ENCODE measurements around the gene GBF1. TPM values are rescaled to one million over a fixed set of nuclear protein-coding genes. Genes with fewer than 3 reads are reported as not detected.
"Not testable (repeated sequence)": the region's sequence is repeated elsewhere in the genome, so short reads cannot be mapped to it uniquely, and the experiment has no call there.

Gene GBF1
- total RNA-seq, 1 experiment from 2014 or later = 54.7 TPM

- DNase-seq (ENCODE audit: low read depth) = no peak
These were observed 57.3 kb downstream of the GBF1 start for GRCh38 chr10:102302611-102303010.

- no peak for DNase-seq (ENCODE audit: low read depth)
These were observed 60.7 kb downstream of the GBF1 start for GRCh38 chr10:102306006-102306405.

- DNase-seq (ENCODE audit: low read depth) = no peak
These were observed 61.4 kb downstream of the GBF1 start for GRCh38 chr10:102306710-102307109.

- not testable (repeated sequence) for DNase-seq (ENCODE audit: low read depth)
These were observed 63.0 kb downstream of the GBF1 start for GRCh38 chr10:102308318-102308717.

GRCh38 chr10:102309236-102309635, 63.9 kb downstream of the GBF1 start:
- no peak for DNase-seq (ENCODE audit: low read depth)

GRCh38 chr10:102309916-102310315, 64.6 kb downstream of the GBF1 start:
- DNase-seq (ENCODE audit: low read depth) = no peak

GRCh38 chr10:102310361-102311024, 65.2 kb downstream of the GBF1 start:
- peak; percentile 85 for DNase-seq (ENCODE audit: low read depth)

GRCh38 chr10:102311025-102311420, 65.7 kb downstream of the GBF1 start:
- DNase-seq (ENCODE audit: low read depth) = no peak

GRCh38 chr10:102312683-102313082, 67.4 kb downstream of the GBF1 start:
- DNase-seq (ENCODE audit: low read depth) = peak; percentile 73

- DNase-seq (ENCODE audit: low read depth) = peak; percentile 38
These were observed 68.0 kb downstream of the GBF1 start for GRCh38 chr10:102313221-102313896.

GRCh38 chr10:102314801-102315200, 69.5 kb downstream of the GBF1 start:
- no peak for DNase-seq (ENCODE audit: low read depth)

GRCh38 chr10:102316421-102316820, 71.1 kb downstream of the GBF1 start:
- peak; percentile 27 for DNase-seq (ENCODE audit: low read depth)

GRCh38 chr10:102322914-102323313, 77.6 kb downstream of the GBF1 start:
- DNase-seq (ENCODE audit: low read depth) = peak; percentile 65

- no peak for DNase-seq (ENCODE audit: low read depth)
These were observed 78.7 kb downstream of the GBF1 start for GRCh38 chr10:102324061-102324460.

GRCh38 chr10:102326031-102326430, 80.7 kb downstream of the GBF1 start:
- DNase-seq (ENCODE audit: low read depth) = no peak

- no peak for DNase-seq (ENCODE audit: low read depth)
These were observed 81.7 kb downstream of the GBF1 start for GRCh38 chr10:102327002-102327401.

GRCh38 chr10:102327641-102328040, 82.3 kb downstream of the GBF1 start:
- no peak for DNase-seq (ENCODE audit: low read depth)

- no peak for DNase-seq (ENCODE audit: low read depth)
These were observed 87.4 kb downstream of the GBF1 start for GRCh38 chr10:102332772-102333171.

- DNase-seq (ENCODE audit: low read depth) = no peak
These were observed 88.8 kb downstream of the GBF1 start for GRCh38 chr10:102334101-102334500.

GRCh38 chr10:102335184-102335583, 89.9 kb downstream of the GBF1 start:
- DNase-seq (ENCODE audit: low read depth) = no peak

GRCh38 chr10:102341038-102341688, 95.8 kb downstream of the GBF1 start:
- DNase-seq (ENCODE audit: low read depth) = no peak

- DNase-seq (ENCODE audit: low read depth) = peak; percentile 23
These were observed 97.1 kb downstream of the GBF1 start for GRCh38 chr10:102342458-102342857.

- DNase-seq (ENCODE audit: low read depth) = peak; percentile 85
These were observed 97.6 kb downstream of the GBF1 start for GRCh38 chr10:102342958-102343357.
